Activated naive CD8-positive, alpha-beta T cell treated with anti-CD3 and anti-CD28 coated beads, Interleukin-2, amount 50 U/mL, for 16 hours (primary cell): Measurements from ENCODE around the gene MDH2.
"Not testable (repeated sequence)": the region's sequence is repeated elsewhere in the genome, so short reads cannot be mapped to it uniquely, and the experiment has no call there.

Source experiments
- DNase-seq: peaks from one replicate; pipeline ENCODE4 v3.0.0-alpha.2; 2020; ENCODE audit warnings: low read depth, low spot score

MDH2 gene

DNA sequence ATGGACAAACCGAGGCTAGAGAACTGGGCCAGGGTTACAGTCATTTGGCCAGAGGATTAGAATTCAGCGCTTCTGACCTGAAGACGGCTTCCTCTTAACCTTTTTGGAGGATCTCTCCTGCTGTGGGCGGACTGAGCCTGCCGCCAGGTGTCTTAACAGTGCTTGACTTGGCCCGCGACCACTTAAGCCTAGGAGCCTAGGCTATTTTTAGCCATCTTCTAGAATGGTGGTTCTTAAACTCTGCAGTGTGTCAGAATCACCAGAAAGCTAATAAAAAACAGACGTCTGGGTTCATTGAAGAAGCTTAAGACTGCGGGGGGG, 722 bp downstream of the MDH2 start:
- no peak for DNase-seq

DNA sequence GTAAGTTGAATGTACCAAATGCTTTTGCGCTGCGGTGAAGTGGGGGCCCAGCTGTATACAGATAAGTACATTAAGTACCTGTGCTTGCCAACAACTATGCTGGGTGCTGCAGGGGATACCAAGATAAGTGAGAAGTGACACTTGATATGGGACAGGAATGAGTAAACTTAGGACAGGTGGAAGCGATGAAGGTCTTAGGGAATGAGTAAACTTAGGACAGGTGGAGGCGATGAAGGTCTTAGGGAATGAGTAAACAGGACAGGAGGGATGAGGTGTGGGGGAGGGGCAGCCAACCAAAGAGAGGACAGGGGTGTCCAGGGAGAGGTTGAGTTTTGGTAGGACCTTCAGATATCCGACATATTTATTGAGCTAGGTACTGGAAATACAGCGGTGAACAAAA, 1.4 kb downstream of the MDH2 start:
- no peak for DNase-seq

DNA sequence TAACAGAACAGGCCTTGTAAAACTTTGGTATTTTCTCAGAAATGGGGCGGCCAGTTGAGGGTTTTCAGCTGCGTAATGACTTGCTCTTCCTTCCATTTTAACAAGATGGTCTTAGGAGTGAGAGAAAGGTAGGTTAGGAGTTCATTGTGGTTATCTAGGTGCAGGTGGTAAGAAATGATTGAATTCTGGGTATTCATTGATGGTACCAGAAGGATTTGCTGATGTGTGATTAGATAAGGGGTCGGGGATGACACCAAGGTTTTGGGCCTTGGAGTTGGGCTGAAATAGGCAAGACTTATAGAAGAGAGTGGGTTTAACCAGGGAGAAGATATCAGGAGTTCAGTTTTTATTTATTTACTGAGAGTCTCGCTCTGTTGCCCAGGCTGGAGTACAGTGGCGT, 2.6 kb downstream of the MDH2 start:
- no peak for DNase-seq

DNA sequence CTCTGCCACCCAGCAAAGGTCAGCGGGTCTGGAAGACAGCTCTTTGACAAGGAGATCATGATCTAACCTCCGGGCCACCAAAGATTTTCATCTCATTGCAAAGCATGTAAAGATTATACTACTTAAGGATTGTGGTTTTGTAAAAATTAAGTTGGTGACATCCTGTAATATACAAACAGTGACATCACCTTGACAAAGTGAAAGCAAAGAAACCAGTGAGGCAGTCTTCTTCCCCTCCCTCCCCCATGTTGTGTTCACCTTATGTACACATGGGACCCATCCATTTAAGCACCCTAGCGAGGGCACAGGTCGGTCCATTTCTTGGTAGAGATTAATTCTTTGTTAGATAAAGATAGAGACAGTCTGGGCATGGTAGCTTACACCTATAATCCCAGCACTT, 3.9 kb downstream of the MDH2 start:
- no peak for DNase-seq

DNA sequence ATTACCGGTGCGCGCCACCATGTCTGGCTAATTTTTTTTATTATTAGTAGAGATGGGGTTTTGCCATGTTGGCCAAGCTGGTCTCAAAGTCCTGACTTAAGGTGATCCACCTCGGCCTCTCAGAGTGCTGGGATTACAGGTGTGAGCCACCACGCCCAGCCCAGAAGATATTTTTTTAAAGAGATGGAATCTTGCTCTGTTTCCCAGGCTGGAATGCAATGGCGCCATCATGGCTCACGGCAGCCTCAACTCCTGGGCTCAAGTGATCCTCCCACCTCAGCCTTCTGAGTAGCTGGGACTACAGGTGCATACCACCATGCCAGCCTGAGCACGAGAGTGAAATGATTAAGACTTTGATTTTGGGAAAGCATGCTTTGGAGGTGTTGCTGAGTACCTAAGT, 4.8 kb downstream of the MDH2 start:
- DNase-seq, result not testable (repeated sequence)

DNA sequence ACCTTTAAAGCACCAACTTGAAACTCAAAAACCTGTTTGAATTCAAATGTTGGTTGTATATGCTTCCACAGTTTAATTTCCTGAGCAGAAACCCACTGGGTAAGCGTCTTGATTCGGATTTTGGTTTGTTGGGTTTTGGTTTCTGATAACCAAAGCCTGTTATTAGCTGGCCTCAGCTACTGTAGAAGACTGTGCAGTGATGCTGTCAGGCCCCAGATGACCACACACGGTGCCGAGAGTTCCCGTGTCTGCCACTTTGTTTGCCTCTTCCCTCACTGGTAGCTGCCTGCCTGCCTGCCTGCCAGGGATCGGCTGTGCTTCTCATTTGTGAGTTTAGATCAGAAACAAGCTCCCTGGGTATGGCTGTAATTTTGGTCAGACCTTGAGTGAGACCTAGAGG, 5.6 kb downstream of the MDH2 start:
- no peak for DNase-seq

DNA sequence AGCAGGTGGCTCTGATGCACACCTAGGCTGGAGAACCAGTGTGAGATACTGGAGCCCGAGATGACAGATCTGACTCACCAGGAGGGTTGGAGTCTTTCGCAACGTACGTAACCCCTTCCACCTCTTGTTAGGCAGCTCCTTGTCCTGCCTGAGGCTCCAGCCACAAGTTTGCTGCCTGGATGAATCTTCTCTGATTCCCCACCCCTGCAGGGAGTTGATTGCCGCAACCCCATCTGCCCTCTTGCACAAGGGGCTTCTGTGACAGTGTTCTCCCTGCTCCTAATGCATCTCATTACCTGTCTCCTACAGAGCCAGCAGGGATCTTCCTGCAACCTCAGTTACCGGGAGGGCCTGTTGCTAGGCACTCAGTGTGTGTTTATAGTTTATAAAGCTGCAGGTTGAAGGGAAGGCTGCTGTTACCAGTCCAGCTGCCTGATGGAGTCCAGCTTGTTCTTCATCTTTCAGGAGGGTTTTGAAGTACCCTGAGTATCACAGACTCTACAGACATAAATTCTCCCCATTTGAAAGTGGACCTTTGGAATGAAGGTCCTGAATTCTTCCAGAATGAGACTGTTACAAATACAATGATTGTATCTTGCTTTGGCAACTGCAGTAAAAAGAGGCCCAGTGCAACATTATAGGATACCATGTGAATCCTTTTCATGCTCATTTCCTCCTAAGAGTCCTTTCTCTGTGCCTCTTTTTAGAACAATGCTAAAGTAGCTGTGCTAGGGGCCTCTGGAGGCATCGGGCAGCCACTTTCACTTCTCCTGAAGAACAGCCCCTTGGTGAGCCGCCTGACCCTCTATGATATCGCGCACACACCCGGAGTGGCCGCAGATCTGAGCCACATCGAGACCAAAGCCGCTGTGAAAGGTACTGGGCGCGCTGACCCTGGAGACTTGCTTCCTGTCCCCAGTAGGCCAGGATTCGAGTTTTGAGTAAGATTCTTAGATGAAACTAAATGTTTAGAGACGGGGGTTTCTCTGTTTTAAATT, 6.5 kb downstream of the MDH2 start:
- DNase-seq, result no peak

DNA sequence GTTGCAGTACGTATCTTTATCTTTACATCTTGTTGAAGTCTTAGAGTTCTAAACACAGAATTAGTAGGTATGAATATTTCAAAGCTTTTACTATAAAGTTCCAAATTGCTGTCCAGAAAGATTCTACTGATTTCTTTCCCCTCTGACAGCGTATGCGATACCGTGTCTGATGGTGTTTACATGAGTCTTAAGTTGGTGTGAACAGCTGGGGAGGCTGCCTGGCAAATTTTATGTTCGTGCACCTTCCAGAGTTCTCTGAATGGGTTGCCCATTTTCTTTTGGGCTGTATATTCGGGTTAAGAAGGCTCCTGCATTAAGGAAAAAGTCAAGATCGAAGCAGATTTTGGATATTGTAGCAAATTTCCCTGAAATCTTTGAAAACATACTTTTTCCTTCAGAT, 8.3 kb downstream of the MDH2 start:
- DNase-seq, result no peak

DNA sequence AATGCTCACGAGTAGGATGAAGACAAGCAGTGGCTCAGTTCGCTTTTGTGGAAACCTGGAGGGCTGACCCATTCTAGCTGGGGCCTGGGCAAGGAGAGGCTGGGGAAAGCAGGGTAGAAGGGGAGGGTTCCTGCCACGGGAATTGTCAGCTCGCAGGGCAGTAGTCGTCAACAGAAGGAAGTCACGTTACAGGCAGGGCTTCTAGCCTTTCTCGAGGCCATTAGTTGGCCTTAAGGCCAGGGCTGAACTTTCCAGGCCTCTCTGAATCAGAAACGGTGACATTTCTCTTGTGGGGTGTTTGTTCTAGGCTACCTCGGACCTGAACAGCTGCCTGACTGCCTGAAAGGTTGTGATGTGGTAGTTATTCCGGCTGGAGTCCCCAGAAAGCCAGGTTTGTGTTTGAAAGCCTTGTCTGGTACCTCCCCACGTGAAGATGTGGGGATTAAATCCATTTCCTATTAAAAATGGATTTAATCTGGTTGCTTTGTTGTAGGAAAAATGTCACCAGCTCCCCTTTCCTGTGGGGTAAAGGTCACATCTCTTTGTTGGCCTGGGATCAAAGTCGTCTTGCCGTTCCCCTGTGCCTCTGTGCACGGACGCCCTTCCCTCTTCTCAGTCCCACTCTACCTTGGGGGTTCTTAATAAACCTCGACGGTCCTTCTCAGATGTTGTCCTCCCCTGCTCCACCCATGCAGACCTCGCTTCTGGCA, 9.4 kb downstream of the MDH2 start:
- DNase-seq, result no peak

DNA sequence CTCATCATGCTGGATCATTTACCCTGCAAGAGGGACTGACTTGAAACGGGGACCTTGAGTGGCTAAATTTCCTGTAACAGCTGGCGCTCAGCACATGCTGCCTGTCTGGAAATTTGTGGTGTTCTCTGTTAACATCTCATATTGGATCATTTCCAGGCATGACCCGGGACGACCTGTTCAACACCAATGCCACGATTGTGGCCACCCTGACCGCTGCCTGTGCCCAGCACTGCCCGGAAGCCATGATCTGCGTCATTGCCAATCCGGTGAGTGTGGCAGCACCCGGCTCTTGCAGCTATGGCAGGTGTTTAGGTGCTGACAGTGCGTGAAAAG, 9.9 kb downstream of the MDH2 start:
- no peak for DNase-seq

DNA sequence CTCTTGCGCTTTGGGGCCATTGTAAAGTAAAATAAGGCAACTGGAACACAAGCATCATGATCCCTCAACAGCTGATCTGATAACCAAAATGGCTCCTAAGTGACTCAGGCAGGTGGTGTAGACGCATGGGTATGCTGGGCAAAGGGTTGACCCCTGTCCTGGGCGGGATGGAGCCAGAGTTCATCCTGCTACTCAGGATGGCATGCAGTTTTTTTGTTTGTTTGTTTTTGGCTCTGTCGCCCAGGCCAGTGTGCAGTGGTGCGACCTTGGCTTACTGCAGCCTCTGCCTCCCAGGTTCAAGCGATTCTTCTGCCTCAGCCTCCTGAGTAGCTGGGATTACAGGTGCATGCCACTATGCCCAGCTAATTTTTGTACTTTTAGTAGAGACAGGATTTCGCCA, 10.8 kb downstream of the MDH2 start:
- not testable (repeated sequence) for DNase-seq

DNA sequence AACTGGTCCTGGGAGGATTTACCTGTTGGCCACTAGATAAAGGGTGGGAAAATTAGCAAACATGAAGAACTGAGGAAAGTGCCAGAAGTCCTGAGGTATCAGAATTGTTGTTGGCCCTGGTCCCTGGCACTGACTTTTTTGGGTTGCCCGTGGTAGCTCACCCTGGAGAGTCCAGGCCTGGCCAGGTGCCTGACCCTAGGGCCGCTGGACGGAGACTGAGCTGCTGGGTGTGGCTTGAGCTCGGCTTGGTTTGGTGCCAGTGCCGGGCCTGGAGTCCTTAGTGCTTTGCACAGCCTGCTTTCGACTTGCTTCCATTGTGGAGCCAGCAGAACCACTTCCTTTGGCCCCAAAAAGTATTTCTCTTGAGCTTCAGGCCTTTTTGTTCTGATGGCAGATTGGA, 12.9 kb downstream of the MDH2 start:
- no peak for DNase-seq

DNA sequence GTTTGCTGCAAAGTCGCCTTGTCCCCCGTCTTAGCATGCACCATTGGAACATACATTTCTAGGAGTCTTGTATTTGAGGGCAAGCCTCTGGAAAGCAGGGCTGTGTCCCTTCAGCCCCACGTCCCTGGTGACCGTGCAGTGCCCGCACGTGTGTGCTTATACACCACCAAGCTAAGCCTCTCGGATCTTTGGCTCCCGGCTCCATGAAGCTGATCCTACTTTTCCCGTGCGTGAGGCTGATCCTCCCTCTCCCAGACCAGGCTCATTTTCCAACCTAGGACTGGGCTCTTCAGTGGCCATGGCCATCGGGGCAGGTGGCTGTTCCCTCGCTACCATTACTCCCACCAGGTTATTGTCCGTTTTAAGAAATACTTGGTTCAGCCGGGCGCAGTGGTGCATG, 14.3 kb downstream of the MDH2 start:
- DNase-seq, result no peak

DNA sequence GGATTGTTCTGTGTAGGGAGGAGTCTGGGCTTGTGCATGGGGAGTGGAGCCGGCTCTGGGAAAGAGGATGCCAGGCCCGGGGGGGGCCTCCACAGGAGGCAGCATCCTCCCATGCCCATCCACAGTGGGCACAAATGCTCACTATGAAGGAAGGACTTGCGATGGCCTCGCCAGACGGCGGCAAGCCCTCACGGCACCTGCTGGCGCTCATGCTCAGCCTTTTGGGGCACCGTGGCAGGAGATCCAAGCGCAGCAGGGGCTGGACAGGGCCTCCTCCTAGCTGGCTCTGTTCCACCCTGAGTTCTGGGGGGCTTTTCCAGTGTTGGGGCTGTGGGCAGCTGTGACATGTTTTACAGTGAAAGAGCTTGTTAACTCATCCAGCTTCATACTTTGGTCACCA, 15.2 kb downstream of the MDH2 start:
- no peak for DNase-seq

DNA sequence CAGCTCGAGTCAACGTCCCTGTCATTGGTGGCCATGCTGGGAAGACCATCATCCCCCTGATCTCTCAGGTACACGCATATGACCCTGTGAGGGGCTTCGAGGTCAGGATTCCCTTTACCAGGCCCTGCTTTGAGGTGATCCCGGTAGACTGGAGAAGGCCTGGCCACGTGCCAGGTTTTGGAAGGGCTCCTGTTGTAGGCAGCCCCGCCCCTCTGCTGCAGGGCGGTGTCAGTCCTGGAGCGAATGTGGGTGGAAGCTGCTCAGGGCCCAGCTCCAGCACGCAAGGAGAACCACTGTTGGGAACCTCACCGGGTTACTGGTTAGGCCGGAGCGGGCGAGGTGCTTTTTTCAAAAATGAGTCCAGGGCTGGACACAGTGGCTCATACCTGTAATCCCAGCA, 15.6 kb downstream of the MDH2 start:
- DNase-seq, result no peak

DNA sequence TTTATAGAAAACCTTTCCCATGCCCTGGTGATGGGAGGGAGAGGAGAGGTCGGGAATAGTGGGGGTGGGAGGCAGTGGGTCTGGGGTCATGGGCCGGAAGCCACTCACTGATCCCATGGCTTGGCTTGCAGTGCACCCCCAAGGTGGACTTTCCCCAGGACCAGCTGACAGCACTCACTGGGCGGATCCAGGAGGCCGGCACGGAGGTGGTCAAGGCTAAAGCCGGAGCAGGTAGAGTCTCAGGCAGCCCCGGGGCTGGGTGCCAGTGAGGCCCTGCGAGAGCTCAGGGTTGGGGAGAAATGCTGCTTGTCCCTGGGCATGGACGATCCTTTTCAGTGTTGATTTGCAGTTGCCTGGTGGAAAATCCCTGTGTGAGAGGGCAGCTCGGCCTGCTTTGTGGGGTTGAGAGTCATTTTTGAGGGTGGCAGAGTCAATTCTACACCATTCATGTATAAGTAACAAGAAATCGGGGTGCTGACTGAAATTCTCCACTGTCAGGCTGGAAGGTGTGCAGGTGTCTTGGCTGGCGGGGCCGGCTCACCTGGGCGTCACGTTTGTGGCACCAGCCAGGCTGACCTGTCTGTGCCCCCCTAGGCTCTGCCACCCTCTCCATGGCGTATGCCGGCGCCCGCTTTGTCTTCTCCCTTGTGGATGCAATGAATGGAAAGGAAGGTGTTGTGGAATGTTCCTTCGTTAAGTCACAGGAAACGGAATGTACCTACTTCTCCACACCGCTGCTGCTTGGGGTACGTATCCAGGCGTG, 16.5 kb downstream of the MDH2 start:
- no peak for DNase-seq

DNA sequence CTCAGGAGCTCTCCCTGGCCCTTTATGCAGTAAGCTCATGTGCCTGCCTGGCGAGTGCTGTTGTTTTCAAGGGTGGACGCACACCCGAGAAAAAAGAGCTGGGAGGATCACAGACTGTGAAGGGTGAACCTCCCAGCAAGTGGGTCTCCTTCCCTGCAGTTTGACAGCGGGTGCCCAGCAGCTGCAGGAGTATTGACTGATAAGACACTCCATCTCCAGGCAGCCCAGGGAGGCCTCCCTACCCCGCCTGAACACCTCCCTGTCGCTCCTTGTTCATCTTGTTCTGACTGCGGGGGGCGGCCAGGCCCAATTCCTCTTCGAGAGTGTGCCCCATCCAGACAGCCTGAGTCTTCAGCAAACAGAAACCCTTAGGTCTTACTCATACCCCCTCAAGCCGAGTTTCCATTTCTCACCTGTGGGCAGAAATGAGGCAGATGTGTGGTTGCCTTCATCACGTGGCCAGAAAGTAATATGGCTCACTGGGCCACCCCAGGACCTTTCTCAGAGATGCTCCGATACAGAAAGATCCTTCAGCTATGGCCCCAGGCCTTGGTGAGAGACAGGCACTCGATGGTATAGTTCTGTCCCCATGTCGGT, 17.2 kb downstream of the MDH2 start:
- no peak for DNase-seq

DNA sequence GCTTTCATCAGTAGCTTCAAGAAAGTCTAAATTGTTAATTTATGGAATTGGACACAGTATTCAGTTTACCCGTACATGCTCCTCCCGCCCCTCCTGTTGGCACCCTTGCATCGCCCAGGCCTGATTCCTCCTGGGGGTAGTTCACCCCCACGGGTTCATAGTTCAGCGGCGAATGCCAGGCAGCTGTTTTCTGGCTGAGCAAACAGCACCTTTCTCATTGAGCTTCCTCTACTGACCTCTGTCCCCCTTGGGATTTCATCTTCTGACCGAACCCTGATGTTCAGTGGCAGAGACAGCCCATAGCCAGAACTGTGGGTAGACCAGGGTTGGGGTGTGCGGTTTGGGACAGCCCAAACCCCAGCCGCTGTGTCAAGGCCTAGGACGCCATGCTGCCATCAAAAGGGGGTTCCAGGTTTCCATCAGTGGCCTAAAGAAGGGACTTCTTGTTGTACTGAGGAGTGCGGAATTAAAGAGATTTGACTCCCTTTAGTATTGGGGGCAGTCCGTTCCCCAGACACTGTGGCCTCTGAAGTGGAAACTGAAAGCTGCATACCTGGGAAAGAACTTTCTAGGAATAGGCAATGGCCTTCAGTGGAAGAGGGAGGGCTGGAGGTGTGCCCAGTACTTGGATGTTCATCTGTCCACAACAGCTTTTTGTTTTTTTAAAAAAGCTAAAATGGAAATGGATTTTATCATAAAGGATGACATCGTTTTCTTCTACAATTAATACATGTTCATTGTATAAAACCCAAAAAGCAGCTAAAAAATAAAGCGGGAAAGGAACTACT, 19.0 kb downstream of the MDH2 start:
- no peak for DNase-seq

DNA sequence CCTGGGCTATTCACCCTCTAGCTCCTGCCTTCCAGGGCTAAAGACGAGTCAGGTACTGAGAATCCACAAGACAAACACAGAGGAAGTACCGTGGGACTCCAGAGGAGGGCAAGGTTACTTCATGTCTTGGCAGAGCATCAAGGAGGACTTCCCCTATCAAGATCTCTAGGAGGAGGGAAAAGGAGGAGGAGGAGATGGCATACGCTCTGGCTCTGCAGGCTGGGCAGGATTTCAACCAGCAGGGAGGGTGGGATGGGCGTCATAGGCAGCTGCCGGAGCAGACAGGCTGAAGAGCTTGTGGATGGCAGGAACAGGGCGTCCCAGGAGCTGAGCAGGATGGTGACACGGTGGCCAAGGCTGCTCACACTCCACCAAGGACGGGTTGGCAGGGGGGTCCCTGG, 21.3 kb downstream of the MDH2 start:
- no peak for DNase-seq

DNA sequence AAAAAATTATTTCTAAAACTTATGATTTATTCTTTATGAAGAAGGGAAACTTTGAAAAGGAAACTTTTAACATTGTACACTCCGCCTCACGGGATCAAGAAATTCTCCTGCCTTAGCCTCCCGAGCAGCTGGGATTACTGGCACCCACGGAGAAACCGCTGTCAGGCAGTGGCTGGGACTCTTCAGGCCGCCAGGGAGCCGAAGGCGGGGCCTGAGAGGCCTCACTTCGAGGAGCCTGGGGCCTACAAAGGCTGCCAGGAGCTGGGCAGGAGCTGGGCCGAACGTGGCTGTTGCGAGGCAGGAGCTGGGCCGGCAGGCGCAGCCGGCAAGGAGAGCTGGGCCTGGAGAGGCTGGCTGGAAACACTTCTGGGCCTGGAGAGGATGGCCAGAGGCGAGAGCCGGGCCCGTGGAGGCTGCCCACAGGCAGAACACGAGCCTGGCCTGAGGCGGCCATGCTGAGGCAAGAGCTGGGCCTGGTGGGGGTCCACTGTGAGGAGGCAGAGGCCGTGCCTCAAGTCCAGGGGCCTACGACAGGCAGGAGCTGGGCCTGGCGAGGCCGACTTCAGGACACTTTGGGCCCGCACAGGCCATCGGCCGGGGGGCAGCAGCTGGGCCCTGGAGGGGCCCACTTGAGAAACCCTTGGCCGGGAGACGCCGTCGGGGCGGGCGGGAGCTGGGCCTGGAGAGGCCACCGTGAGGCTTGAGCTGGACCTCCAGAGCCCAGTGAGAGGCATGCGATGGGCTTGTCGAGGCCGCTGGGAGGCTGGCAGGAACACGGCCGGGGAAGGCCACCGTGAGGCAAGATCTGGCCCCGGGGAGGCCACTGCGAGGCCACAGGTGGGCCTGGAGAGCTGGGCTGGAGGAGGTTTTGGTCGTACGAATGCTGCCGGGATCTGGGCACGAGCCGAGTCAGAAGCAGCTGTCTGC, 23.7 kb downstream of the MDH2 start:
- no peak for DNase-seq
